Liver (tissue), 9 donors: ENCODE data around the gene PIGN. TPM values are rescaled to one million over a fixed set of nuclear protein-coding genes. Genes with fewer than 3 reads are reported as not detected.

Experiments used
- DNase-seq: peaks from one replicate; pipeline ENCODE4 v3.0.0-alpha.2; 2017; ENCODE audit warnings: low spot score
- H3K27ac ChIP-seq, 2 donors: one replicate each; pipeline ENCODE4 v1.7.0; 2013; ENCODE audit warnings: inconsistent platforms in 2 of 2, low read length in 2 of 2, control low read depth in 1 of 2, low read depth in 1 of 2, mild to moderate bottlenecking in 1 of 2
- H3K27me3 ChIP-seq, 4 donors: one replicate each; pipeline versions ENCODE4 v1.6.1 to v1.7.0; 2013; ENCODE audit warnings: low read length in 3 of 4, inconsistent platforms in 1 of 4, mild to moderate bottlenecking in 1 of 4, moderate library complexity in 1 of 4; ENCODE audit not compliant: control insufficient read depth in 4 of 4, insufficient read depth in 4 of 4
- H3K36me3 ChIP-seq, 4 donors: one replicate each; pipeline versions ENCODE4 v1.6.1 to v1.7.0; 2013; ENCODE audit warnings: low read length in 3 of 4, mild to moderate bottlenecking in 3 of 4, low read depth in 1 of 4, moderate library complexity in 1 of 4; ENCODE audit not compliant: control insufficient read depth in 4 of 4, insufficient read depth in 3 of 4
- H3K4me1 ChIP-seq, 4 donors: one replicate each; pipeline versions ENCODE4 v1.6.1 to v1.7.0; 2013; ENCODE audit warnings: low read length in 3 of 4, mild to moderate bottlenecking in 3 of 4, moderate library complexity in 1 of 4; ENCODE audit not compliant: control insufficient read depth in 4 of 4, insufficient read depth in 4 of 4
- H3K4me3 ChIP-seq, 3 donors: one replicate each; pipeline versions ENCODE4 v1.6.1 to v1.7.0; 2013; ENCODE audit warnings: low read length in 3 of 3, control low read depth in 1 of 3, low read depth in 1 of 3, mild to moderate bottlenecking in 1 of 3
- H3K9ac ChIP-seq, 2 donors: one replicate each; pipeline ENCODE4 v1.7.0; 2013; ENCODE audit warnings: low read length in 2 of 2, mild to moderate bottlenecking in 2 of 2, moderate library complexity in 2 of 2, control low read depth in 1 of 2, low read depth in 1 of 2
- H3K9me3 ChIP-seq, 4 donors: one replicate each; pipeline versions ENCODE4 v1.6.1 to v1.7.0; 2013; ENCODE audit warnings: low read length in 3 of 4; ENCODE audit not compliant: control insufficient read depth in 4 of 4
- ATF3 ChIP-seq: IDR thresholded peaks from 2 replicates; pipeline ENCODE4 v1.6.1; 2016; ENCODE audit warnings: antibody characterized with exemption
- EGR1 ChIP-seq, 2 donors: IDR thresholded peaks; 2 replicates each; pipeline ENCODE4 v1.6.1; 2016 to 2018; ENCODE audit warnings: antibody characterized with exemption in 2 of 2, low read depth in 2 of 2
- FOXA1 ChIP-seq: IDR thresholded peaks from 2 replicates; pipeline ENCODE4 v1.6.1; 2016; ENCODE audit warnings: antibody characterized with exemption
- FOXA2 ChIP-seq: IDR thresholded peaks from 2 replicates; pipeline ENCODE4 v1.6.1; 2016; ENCODE audit warnings: antibody characterized with exemption
- GABPA ChIP-seq, 2 donors: IDR thresholded peaks in 1 of 2; conservative IDR thresholded peaks in 1 of 2; 2 replicates each; pipeline ENCODE4 v1.6.1; 2016; ENCODE audit warnings: antibody characterized with exemption in 2 of 2, mild to moderate bottlenecking in 1 of 2, moderate library complexity in 1 of 2
- HNF4A ChIP-seq, 2 donors: conservative IDR thresholded peaks; 2 replicates each; pipeline ENCODE4 v1.6.1; 2016; ENCODE audit warnings: antibody characterized with exemption in 2 of 2, mild to moderate bottlenecking in 2 of 2
- HNF4G ChIP-seq: IDR thresholded peaks from 2 replicates; pipeline ENCODE4 v1.6.1; 2016; ENCODE audit warnings: antibody characterized with exemption
- JUND ChIP-seq, 2 donors: IDR thresholded peaks; 2 replicates each; pipeline ENCODE4 v1.6.1; 2016; ENCODE audit warnings: antibody characterized with exemption in 2 of 2
- NR2F2 ChIP-seq: IDR thresholded peaks from 2 replicates; pipeline ENCODE4 v1.6.1; 2016; ENCODE audit warnings: antibody characterized with exemption
- RAD21 ChIP-seq, 2 donors: IDR thresholded peaks; 2 replicates each; pipeline ENCODE4 v1.6.1; 2016; ENCODE audit warnings: antibody characterized with exemption in 2 of 2, mild to moderate bottlenecking in 2 of 2
- REST ChIP-seq: IDR thresholded peaks from 2 replicates; pipeline ENCODE4 v1.6.1; 2016; ENCODE audit warnings: antibody characterized with exemption, mild to moderate bottlenecking
- TAF1 ChIP-seq: conservative IDR thresholded peaks from 2 replicates; pipeline ENCODE4 v1.6.1; 2016; ENCODE audit warnings: antibody characterized with exemption, mild to moderate bottlenecking
- YY1 ChIP-seq: IDR thresholded peaks from 2 replicates; pipeline ENCODE4 v1.6.1; 2016; ENCODE audit warnings: antibody characterized with exemption, mild to moderate bottlenecking
- ZBTB33 ChIP-seq: IDR thresholded peaks from 2 replicates; pipeline ENCODE4 v1.6.1; 2016; ENCODE audit warnings: antibody characterized with exemption
- WGBS: extraction: QIAGEN DNeasy Blood & Tissue Kit; methylation state at CpG from one replicate; pipeline ENCODE4 v1.1.7; 2013; 5-methylcytosine and 5-hydroxymethylcytosine counted together
- polyA plus RNA-seq, 2 donors: library from polyadenylated mRNA; stranded (reverse) in 1 of 2; unstranded in 1 of 2; fragments of 200-250 nt in 1 of 2; fragments of >200 nt in 1 of 2; fragmentation: Nextera tagmentation in 1 of 2; extraction: Ambion mirVana in 1 of 2; gene quantifications; one replicate each; pipeline versions ENCODE4 v1.2.1 to v1.2.3, GENCODE V29; 2013 to 2015
- total RNA-seq, 2 donors: library from RNA; depleted of rRNA; stranded (reverse); fragments of >200 nt; gene quantifications; one replicate each; pipeline ENCODE4 v1.2.3, GENCODE V29; 2014
- TF ChIP-seq, protein P1 (sequence below): IDR thresholded peaks from 2 replicates; pipeline ENCODE4 v1.6.1; 2016; ENCODE audit warnings: antibody characterized with exemption
- TF ChIP-seq, protein P2 (sequence below): fragments of 150-350 bp; IDR thresholded peaks from 2 replicates; pipeline ENCODE4 v1.5.1; 2017; ENCODE audit warnings: improper control_type of control experiment, low read depth, low read length; ENCODE audit not compliant: missing input control
- donor health status: healthy.
- donor health status: healthy.
- donor health status: healthy.
- donor health status: healthy.
- donor health status: healthy.

PIGN gene
- total and polyA plus RNA-seq, 4 donors, result 5.1 to 20.6 (median 12.5) TPM

GRCh38 chr18:62097698-62098097 is 89.2 kb downstream of the PIGN start:
- WGBS, result 97% methylated on average over 4 of the region's 4 CpGs
- TF ChIP-seq YY1 (no peak), FOXA2 (no peak), NR2F2 (no peak), REST (no peak), EGR1 (IDR thresholded peaks at IDR 0.05; ENCODE audit: low read depth in 2 of 2) (no peak), ATF3 (no peak), ZBTB33 (no peak), FOXA1 (no peak), GABPA (IDR thresholded peaks at IDR 0.05 in 1 of 2, conservative IDR thresholded peaks at IDR 0.05 in 1 of 2) (no peak), RAD21 (IDR thresholded peaks at IDR 0.05) (no peak), HNF4A (conservative IDR thresholded peaks at IDR 0.05) (no peak)
- TF ChIP-seq, protein P1, sequence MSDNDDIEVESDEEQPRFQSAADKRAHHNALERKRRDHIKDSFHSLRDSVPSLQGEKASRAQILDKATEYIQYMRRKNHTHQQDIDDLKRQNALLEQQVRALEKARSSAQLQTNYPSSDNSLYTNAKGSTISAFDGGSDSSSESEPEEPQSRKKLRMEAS, result no peak
- TF ChIP-seq, protein P2, sequence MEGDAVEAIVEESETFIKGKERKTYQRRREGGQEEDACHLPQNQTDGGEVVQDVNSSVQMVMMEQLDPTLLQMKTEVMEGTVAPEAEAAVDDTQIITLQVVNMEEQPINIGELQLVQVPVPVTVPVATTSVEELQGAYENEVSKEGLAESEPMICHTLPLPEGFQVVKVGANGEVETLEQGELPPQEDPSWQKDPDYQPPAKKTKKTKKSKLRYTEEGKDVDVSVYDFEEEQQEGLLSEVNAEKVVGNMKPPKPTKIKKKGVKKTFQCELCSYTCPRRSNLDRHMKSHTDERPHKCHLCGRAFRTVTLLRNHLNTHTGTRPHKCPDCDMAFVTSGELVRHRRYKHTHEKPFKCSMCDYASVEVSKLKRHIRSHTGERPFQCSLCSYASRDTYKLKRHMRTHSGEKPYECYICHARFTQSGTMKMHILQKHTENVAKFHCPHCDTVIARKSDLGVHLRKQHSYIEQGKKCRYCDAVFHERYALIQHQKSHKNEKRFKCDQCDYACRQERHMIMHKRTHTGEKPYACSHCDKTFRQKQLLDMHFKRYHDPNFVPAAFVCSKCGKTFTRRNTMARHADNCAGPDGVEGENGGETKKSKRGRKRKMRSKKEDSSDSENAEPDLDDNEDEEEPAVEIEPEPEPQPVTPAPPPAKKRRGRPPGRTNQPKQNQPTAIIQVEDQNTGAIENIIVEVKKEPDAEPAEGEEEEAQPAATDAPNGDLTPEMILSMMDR, result no peak

GRCh38 chr18:62091487-62092120 is 95.3 kb downstream of the PIGN start:
- Histone ChIP-seq H3K4me3 (no peak overlapping the region), H3K36me3 (peaks cover 0 to 2% (median under 1%) of the 10 kb centered on the region in 4 donors), H3K9ac (peak overlapping the region in 1 of 2 donors; percentile 64), H3K27me3 (no peaks in the 10 kb centered on the region), H3K9me3 (no peaks in the 10 kb centered on the region), H3K4me1 (peaks cover 0 to 10% (median 3%) of the 10 kb centered on the region in 4 donors), H3K27ac (peak overlapping the region; percentile 46 to 71)
- 44% methylated on average over 5 of the region's 5 CpGs for WGBS
- DNase-seq, result no peak
- no peak for TF ChIP-seq HNF4G
- peak; percentile 7 for TF ChIP-seq FOXA2
- TF ChIP-seq, protein P2, result no peak
- TF ChIP-seq JUND (IDR thresholded peaks at IDR 0.05), result peak in 1 of 2 donors; percentile 15
- TF ChIP-seq TAF1, result no peak
- TF ChIP-seq NR2F2, result peak; percentile 12
- no peak for TF ChIP-seq REST
- TF ChIP-seq, protein P1, result no peak
- no peak for TF ChIP-seq ATF3

More at GRCh38 chr18:62097698-62098097, 89.2 kb downstream of the PIGN start:
- Histone ChIP-seq H3K36me3 (peaks cover 0 to 4% (median 0%) of the 10 kb centered on the region in 4 donors), H3K9me3 (no peaks in the 10 kb centered on the region), H3K27ac (no peak overlapping the region), H3K4me3 (no peak overlapping the region), H3K9ac (no peak overlapping the region), H3K4me1 (no peaks in the 10 kb centered on the region), H3K27me3 (no peaks in the 10 kb centered on the region)
- no peak for DNase-seq
